Left ventricle myocardium inferior (tissue), 1 donor: ENCODE data around the gene AKIRIN2. TPM values are rescaled to one million over a fixed set of nuclear protein-coding genes. Genes with fewer than 3 reads are reported as not detected.
"Not testable (repeated sequence)": the region's sequence is repeated elsewhere in the genome, so short reads cannot be mapped to it uniquely, and the experiment has no call there.

Experiments
- DNase-seq: peaks from one replicate; pipeline ENCODE4 v3.0.0-alpha.2; 2020
- H3K27ac ChIP-seq: fragments of 200-600 bp; replicated peaks from 2 replicates; pipeline ENCODE4 v1.8.0; 2021
- H3K27me3 ChIP-seq: fragments of 200-600 bp; 2 replicates; pipeline ENCODE4 v1.8.0; 2021; ENCODE audit warnings: low read depth
- H3K36me3 ChIP-seq: fragments of 200-600 bp; 2 replicates; pipeline ENCODE4 v1.8.0; 2021
- H3K4me1 ChIP-seq: fragments of 200-600 bp; 2 replicates; pipeline ENCODE4 v1.8.0; 2021
- H3K4me3 ChIP-seq: fragments of 200-600 bp; 2 replicates; pipeline ENCODE4 v1.8.0; 2021; ENCODE audit warnings: mild to moderate bottlenecking, moderate library complexity
- H3K9me3 ChIP-seq: fragments of 200-600 bp; replicated peaks from 2 replicates; pipeline ENCODE4 v1.8.0; 2021
- CTCF ChIP-seq: fragments of 200-600 bp; IDR thresholded peaks from 2 replicates; pipeline ENCODE4 v1.8.0; 2021; ENCODE audit warnings: antibody characterized with exemption, mild to moderate bottlenecking, borderline replicate concordance
- intact Hi-C: fragments of 100-400 bp; cut with micrococcal nuclease; formaldehyde crosslinking; loops from one replicate; pipeline ENCODE4 v1.11.0; 2022
- total RNA-seq: library from RNA; stranded (reverse); fragmentation: NEBNext Ultra II Directional; extraction: Animal tissue kit (Norgen Biotek cat#: 25700); gene quantifications from one replicate; pipeline ENCODE4 v1.2.1, GENCODE V29; 2021
- donor health status: DM: no; HTN: yes; CAD: no; lungs with severe emphysema.

Gene AKIRIN2
- total RNA-seq, 1 donor from 2014 or later: 42.3 TPM

DNA sequence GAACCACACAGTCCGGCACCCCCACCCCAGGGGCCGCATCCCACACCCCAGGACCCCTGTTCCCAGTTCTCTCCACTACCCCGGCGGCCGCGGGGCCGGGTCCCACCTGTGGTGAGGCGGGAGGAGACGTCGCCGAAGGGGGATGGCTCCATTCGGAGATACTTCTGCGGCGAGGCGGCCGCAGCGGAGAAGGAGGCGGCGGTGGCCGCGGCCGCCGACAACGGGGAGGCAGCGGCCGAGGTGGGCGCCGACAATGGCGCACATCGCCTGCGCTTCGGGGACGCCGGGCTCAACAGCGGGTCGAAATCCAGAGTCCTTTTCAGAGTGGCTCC lies 723 bp downstream of the AKIRIN2 start:
- intact Hi-C loops: no loop called here
- no peaks in the 10 kb centered on the region for H3K27me3 ChIP-seq
- DNase-seq: peak; percentile 26
- peak overlapping the region; percentile 83 for H3K4me3 ChIP-seq
- H3K27ac ChIP-seq: peak overlapping the region; percentile 99
- peaks cover 59% of the 10 kb centered on the region for H3K4me1 ChIP-seq
- H3K9me3 ChIP-seq: no peaks in the 10 kb centered on the region
- TF ChIP-seq CTCF: no peak
- H3K36me3 ChIP-seq: no peaks in the 10 kb centered on the region

DNA sequence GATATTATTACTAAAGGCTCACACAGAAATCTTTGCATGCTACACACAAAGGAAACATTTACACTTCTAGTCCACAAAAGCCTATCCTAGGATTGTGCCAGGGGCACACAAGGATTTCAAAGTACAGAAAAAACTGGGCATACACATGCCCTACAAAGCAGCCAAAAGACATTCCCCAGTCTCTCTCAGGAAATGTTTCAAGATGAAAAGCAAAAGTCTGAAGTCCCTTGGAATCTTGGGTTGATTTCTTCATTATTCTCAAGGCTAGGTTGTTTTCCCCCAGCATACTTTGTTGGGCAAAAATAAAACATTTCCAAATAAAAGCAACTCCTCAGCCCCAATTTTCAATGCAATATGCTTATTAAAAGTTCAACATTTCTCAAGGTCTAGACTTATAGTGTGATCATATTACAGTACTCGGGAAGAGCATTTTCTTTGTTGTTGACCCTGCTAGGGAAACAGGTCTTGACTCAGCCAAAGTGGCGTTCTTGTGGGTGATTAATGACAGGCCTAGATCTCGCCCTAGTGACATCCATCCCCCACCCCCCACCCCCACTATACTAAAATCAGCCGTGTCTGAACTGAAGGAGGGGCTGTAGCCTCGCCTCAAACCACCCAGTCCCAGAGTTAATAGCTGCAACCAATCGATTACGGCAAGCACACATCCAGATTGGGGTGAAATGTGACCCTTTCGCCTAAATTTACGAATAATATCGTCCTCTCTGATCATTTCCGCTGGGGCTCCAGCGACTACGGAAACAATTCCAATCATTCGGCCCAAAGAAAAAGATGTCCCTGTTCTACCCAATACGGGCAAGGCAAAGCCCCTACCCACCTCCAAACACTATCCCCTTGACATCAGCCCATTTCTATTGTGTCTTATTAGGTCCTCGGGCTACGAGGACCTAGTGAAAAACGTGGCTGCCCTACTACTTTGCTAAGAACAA lies 1.4 kb downstream of the AKIRIN2 start:
- Histone ChIP-seq H3K27ac (peak overlapping the region; percentile 99), H3K27me3 (no peaks in the 10 kb centered on the region), H3K36me3 (no peaks in the 10 kb centered on the region), H3K4me1 (peaks cover 64% of the 10 kb centered on the region), H3K9me3 (no peaks in the 10 kb centered on the region), H3K4me3 (peak overlapping the region; percentile 83)
- no peak for TF ChIP-seq CTCF
- intact Hi-C loops: no loop called here
- no peak for DNase-seq

DNA sequence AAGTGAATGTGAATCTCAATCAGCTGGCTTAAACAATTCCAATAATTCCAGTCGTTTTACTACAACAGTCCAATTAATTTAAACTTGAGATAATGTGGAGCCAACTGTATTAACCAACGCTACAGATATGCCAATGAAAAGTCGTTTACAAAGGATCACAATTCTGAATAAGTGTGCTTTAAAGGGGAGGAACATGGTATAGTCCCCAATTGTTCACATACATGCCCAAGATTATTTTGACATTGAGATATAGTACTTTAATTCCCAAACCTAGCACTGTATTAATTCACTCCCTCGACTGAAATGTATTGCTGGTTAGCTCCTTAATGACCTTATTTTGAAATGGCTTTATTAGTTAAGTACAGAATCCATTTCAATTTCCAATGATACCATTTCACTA lies 2.5 kb downstream of the AKIRIN2 start:
- peak overlapping the region; percentile 99 for H3K27ac ChIP-seq
- H3K4me1 ChIP-seq: peaks cover 75% of the 10 kb centered on the region
- peak overlapping the region; percentile 83 for H3K4me3 ChIP-seq
- H3K27me3 ChIP-seq: no peaks in the 10 kb centered on the region
- no peaks in the 10 kb centered on the region for H3K36me3 ChIP-seq
- no peak for DNase-seq
- intact Hi-C loops: no loop called here
- H3K9me3 ChIP-seq: no peaks in the 10 kb centered on the region
- no peak for TF ChIP-seq CTCF

DNA sequence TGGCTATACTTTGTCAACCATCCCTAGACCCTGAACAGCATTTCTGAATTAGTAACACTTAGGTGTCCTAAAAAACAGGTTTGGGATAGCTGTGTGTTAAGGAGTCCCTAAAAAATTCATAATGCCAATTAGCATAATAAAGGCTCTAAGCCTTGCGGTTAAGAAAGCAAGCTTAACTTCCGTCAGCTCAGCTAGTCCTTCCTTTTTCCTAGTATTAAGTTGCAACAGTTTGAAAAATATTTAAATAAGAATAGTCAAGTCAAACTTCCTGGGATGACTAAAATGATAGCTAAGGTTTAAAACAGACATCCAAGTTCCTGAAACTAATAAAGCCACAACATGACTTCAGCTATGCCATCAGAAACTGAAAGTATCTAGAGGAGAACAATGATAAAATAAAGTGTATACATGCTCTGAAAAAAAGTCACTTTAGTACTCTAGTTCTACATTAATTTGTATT lies 3.5 kb downstream of the AKIRIN2 start:
- DNase-seq: no peak
- no peaks in the 10 kb centered on the region for H3K27me3 ChIP-seq
- H3K36me3 ChIP-seq: no peaks in the 10 kb centered on the region
- peak overlapping the region; percentile 83 for H3K4me3 ChIP-seq
- intact Hi-C loops: no loop called here
- peak overlapping the region; percentile 99 for H3K27ac ChIP-seq
- no peaks in the 10 kb centered on the region for H3K9me3 ChIP-seq
- TF ChIP-seq CTCF: no peak
- H3K4me1 ChIP-seq: peaks cover 85% of the 10 kb centered on the region

- intact Hi-C loops: no loop called here
- Histone ChIP-seq H3K4me1 (peaks cover 91% of the 10 kb centered on the region), H3K9me3 (no peaks in the 10 kb centered on the region), H3K4me3 (peak overlapping the region; percentile 83), H3K27me3 (no peaks in the 10 kb centered on the region), H3K36me3 (no peaks in the 10 kb centered on the region), H3K27ac (peak overlapping the region; percentile 99)
- no peak for DNase-seq
- no peak for TF ChIP-seq CTCF
Observed at GRCh38 chr6:87697581-87698546, 4.2 kb downstream of the AKIRIN2 start.

DNA sequence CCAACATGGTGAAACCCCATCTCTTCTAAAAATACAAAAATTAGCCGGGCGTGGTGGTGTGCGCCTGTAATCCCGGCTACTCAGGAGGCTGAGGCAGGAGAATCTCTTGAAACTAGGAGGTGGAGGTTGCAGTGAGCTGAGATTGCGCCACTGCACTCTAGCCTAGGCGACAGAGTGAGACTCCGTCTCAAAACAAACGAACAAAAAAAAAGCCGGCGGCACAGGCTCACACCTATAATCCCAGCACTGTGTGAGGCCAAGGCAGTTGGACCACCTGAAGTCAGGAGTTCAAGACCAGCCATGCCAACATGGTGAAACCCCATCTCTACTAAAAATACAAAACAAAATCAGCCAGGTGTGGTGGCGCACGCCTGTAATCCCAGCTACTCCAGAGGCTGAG lies 5.2 kb downstream of the AKIRIN2 start:
- H3K4me3 ChIP-seq, intact Hi-C loops: not testable (repeated sequence)

More for the DNA sequence above, 5.2 kb downstream of the AKIRIN2 start:
- H3K4me1 ChIP-seq: peaks cover 96% of the 10 kb centered on the region
- not testable (repeated sequence) for H3K27me3 ChIP-seq, DNase-seq, H3K27ac ChIP-seq, H3K9me3 ChIP-seq, H3K36me3 ChIP-seq
